SK-N-SH (cell line): ENCODE results near the gene TSTD1. TPM values are rescaled to one million over a fixed set of nuclear protein-coding genes. Genes with fewer than 3 reads are reported as not detected.

ENCODE experiments used
- CTCF ChIA-PET: fragments of 300-600, 350-600 bp; formaldehyde crosslinking; extraction: SDS; loops from one replicate; lab custom pipeline; 2021; lab: Yijun Ruan, JAX
- POLR2A ChIA-PET: fragments of 350-600 bp; sonication (Branson Sonifier 250); formaldehyde crosslinking; extraction: SDS; loops from one replicate; lab custom pipeline; 2020; ENCODE audit warnings: antibody characterized with exemption, inconsistent platforms; lab: Yijun Ruan, JAX
- DNase-seq: peaks from one replicate; pipeline ENCODE4 v3.0.0; 2012
- H2AFZ ChIP-seq: fragments of 200-600 bp; sonication (generic); 2 replicates; pipeline ENCODE4 v1.8.1; 2016; ENCODE audit warnings: antibody characterized with exemption, mild to moderate bottlenecking, low read depth
- H3F3A ChIP-seq: fragments of 200-600 bp; sonication (generic); replicated peaks from 2 replicates; pipeline ENCODE3; 2016; ENCODE audit warnings: antibody characterized with exemption, mild to moderate bottlenecking; ENCODE audit not compliant: insufficient read depth
- H3K27ac ChIP-seq, 2 experiments: fragments of 200-500 bp in 1 of 2; fragments of 200-600 bp in 1 of 2; sonication (Bioruptor generic) in 1 of 2; sonication (generic), shearing (Covaris generic) in 1 of 2; 2 replicates each; pipeline versions ENCODE4 v1.5.1 to v1.6.1; 2014 to 2016; ENCODE audit warnings: low read depth in 2 of 2, inconsistent platforms in 1 of 2, low read length in 1 of 2, mild to moderate bottlenecking in 1 of 2, mixed read lengths in 1 of 2
- H3K27me3 ChIP-seq: fragments of 200-600 bp; sonication (generic), shearing (Covaris generic); 2 replicates; pipeline ENCODE4 v1.6.1; 2016; ENCODE audit warnings: mixed run types; ENCODE audit not compliant: insufficient read depth
- H3K36me3 ChIP-seq, 2 experiments: fragments of 200-500 bp in 1 of 2; fragments of 200-600 bp in 1 of 2; sonication (Bioruptor generic) in 1 of 2; sonication (generic) in 1 of 2; replicated peaks in 1 of 2; 2 replicates each; pipeline versions ENCODE3 to v1.5.1; 2014 to 2016; ENCODE audit warnings: low read length in 1 of 2, mild to moderate bottlenecking in 1 of 2; ENCODE audit not compliant: insufficient read depth in 2 of 2, control insufficient read depth in 1 of 2
- H3K4me1 ChIP-seq, 2 experiments: fragments of 200-500 bp in 1 of 2; fragments of 200-600 bp in 1 of 2; sonication (Bioruptor generic) in 1 of 2; sonication (generic), shearing (Covaris generic) in 1 of 2; 2 replicates each; pipeline versions ENCODE4 v1.5.1 to v1.6.1; 2014 to 2016; ENCODE audit warnings: low read depth in 1 of 2, low read length in 1 of 2, mixed run types in 1 of 2; ENCODE audit not compliant: insufficient read depth in 2 of 2, control insufficient read depth in 1 of 2
- H3K4me2 ChIP-seq: fragments of 200-600 bp; sonication (generic), shearing (Covaris generic); 2 replicates; pipeline ENCODE4 v1.6.1; 2017; ENCODE audit warnings: mixed run types
- H3K4me3 ChIP-seq, 2 experiments: fragments of 200-500 bp in 1 of 2; fragments of 200-600 bp in 1 of 2; sonication (Bioruptor generic) in 1 of 2; sonication (generic), shearing (Covaris generic) in 1 of 2; 2 replicates each; pipeline versions ENCODE4 v1.5.1 to v1.8.1; 2014 to 2016; ENCODE audit warnings: low read depth in 2 of 2, inconsistent platforms in 1 of 2, low read length in 1 of 2, mild to moderate bottlenecking in 1 of 2, mixed read lengths in 1 of 2, moderate library complexity in 1 of 2
- H3K79me2 ChIP-seq: fragments of 200-600 bp; sonication (generic); 2 replicates; pipeline ENCODE4 v1.8.1; 2017; ENCODE audit warnings: mild to moderate bottlenecking; ENCODE audit not compliant: insufficient read depth
- H3K9ac ChIP-seq: fragments of 200-600 bp; sonication (generic); 2 replicates; pipeline ENCODE4 v1.6.1; 2017; ENCODE audit warnings: mixed run types
- H3K9me2 ChIP-seq: fragments of 200-600 bp; sonication (generic); 2 replicates; pipeline ENCODE4 v1.6.1; 2017; ENCODE audit warnings: mixed run types
- H3K9me3 ChIP-seq: fragments of 200-600 bp; sonication (generic); 2 replicates; pipeline ENCODE4 v1.6.1; 2017; ENCODE audit warnings: mixed run types, mild to moderate bottlenecking, moderate library complexity
- H4K20me1 ChIP-seq: fragments of 200-600 bp; sonication (generic); 2 replicates; pipeline ENCODE4 v1.6.1; 2017; ENCODE audit warnings: mild to moderate bottlenecking, mixed run types; ENCODE audit not compliant: insufficient read depth
- CHD2 ChIP-seq: fragments of 150-350 bp; IDR thresholded peaks from 2 replicates; pipeline ENCODE4 v1.6.1; 2018; ENCODE audit warnings: low read length; ENCODE audit not compliant: partially characterized antibody
- ELF1 ChIP-seq: IDR thresholded peaks from 2 replicates; pipeline ENCODE4 v1.4.0; 2012
- EZH2phosphoT487 ChIP-seq: fragments of 200-600 bp; sonication (generic); IDR thresholded peaks from 2 replicates; pipeline ENCODE4 v1.6.1; 2017; ENCODE audit warnings: low read depth, mixed run types, mild to moderate bottlenecking, antibody characterized with exemption, moderate library complexity, borderline replicate concordance
- FOSL2 ChIP-seq: IDR thresholded peaks from 2 replicates; pipeline ENCODE4 v1.4.0; 2012; ENCODE audit warnings: low read depth, mild to moderate bottlenecking, moderate library complexity, borderline replicate concordance
- FOXJ3 ChIP-seq: sonication (generic); formaldehyde crosslinking; IDR thresholded peaks from 2 replicates; pipeline ENCODE4 v1.5.1; 2020; ENCODE audit warnings: mild to moderate bottlenecking, missing genetic modification reagents
- GABPA ChIP-seq: IDR thresholded peaks from 2 replicates; pipeline ENCODE4 v1.4.0; 2012; ENCODE audit warnings: low read depth, mild to moderate bottlenecking
- GATA2 ChIP-seq: sonication (generic); formaldehyde crosslinking; IDR thresholded peaks from 2 replicates; pipeline ENCODE4 v1.5.0; 2020; ENCODE audit warnings: mild to moderate bottlenecking, missing genetic modification reagents
- IRF3 ChIP-seq: fragments of 150-350 bp; IDR thresholded peaks from 2 replicates; pipeline ENCODE4 v1.6.1; 2016; ENCODE audit warnings: mild to moderate bottlenecking, low read depth, low read length
- MXI1 ChIP-seq: IDR thresholded peaks from 2 replicates; pipeline ENCODE4 v1.6.1; 2012; ENCODE audit warnings: mild to moderate bottlenecking, low read depth, low read length, improper control_type of control experiment
- NRF1 ChIP-seq: IDR thresholded peaks from 2 replicates; pipeline ENCODE4 v1.6.1; 2012; ENCODE audit warnings: low read depth, mild to moderate bottlenecking, low read length
- RFX5 ChIP-seq: IDR thresholded peaks from 2 replicates; pipeline ENCODE4 v1.6.1; 2012; ENCODE audit warnings: mild to moderate bottlenecking, improper control_type of control experiment, low read length
- RXRA ChIP-seq: IDR thresholded peaks from 2 replicates; pipeline ENCODE4 v1.4.0; 2012; ENCODE audit warnings: low read depth, mild to moderate bottlenecking, borderline replicate concordance
- TAF1 ChIP-seq: IDR thresholded peaks from 2 replicates; pipeline ENCODE4 v1.6.1; 2012; ENCODE audit warnings: low read depth, mild to moderate bottlenecking, low read length, moderate library complexity, borderline replicate concordance
- TCF12 ChIP-seq: IDR thresholded peaks from 2 replicates; pipeline ENCODE4 v1.4.0; 2012
- WGBS: methylation state at CpG from one replicate; pipeline ENCODE4 v1.1.6; 2017; ENCODE audit warnings: low lambda C conversion rate; 5-methylcytosine and 5-hydroxymethylcytosine counted together
- polyA plus RNA-seq, 3 experiments: library from polyadenylated mRNA; depleted of rRNA; stranded (reverse); fragments of >200 nt; gene quantifications; 2 replicates each; pipeline ENCODE4 v1.2.3, GENCODE V29; 2012
- TF ChIP-seq, protein P1 (sequence below): IDR thresholded peaks from 2 replicates; pipeline ENCODE4 v1.6.1; 2012; ENCODE audit warnings: mild to moderate bottlenecking, low read depth, low read length, moderate library complexity
- TF ChIP-seq, protein P2 (sequence below): fragments of 150-350 bp; IDR thresholded peaks from 2 replicates; pipeline ENCODE4 v1.6.1; 2017; ENCODE audit warnings: antibody characterized with exemption, low read length, low read depth, borderline replicate concordance

The TSTD1 gene
- polyA plus RNA-seq, 1 of the 3 experiments (the other 2 are of a cell fraction), result 93.9 TPM

GRCh38 chr1:161059293-161059692, 20.5 kb upstream of the TSTD1 start:
- Histone ChIP-seq H3K9ac (no peak overlapping the region), H3K79me2 (no peaks in the 10 kb centered on the region), H3K9me2 (no peaks in the 10 kb centered on the region), H3K27ac (no peak overlapping the region), H3K9me3 (no peaks in the 10 kb centered on the region), H3K4me2 (no peak overlapping the region), H3K4me3 (no peak overlapping the region), H3F3A (no peaks in the 10 kb centered on the region), H3K27me3 (peaks cover 5% of the 10 kb centered on the region; the same call in 1 of the 2 replicates), H3K4me1 (no peaks in the 10 kb centered on the region), H2AFZ (no peak overlapping the region), H4K20me1 (no peaks in the 10 kb centered on the region), H3K36me3 (no peaks in the 10 kb centered on the region)
- ChIA-PET POLR2A (no interaction called here), CTCF (no interaction called here)
- TF ChIP-seq FOXJ3 (no peak), ELF1 (no peak), TCF12 (no peak), CHD2 (no peak), GATA2 (CRISPR knock-in tag) (no peak), RFX5 (no peak), TAF1 (no peak), IRF3 (no peak), GABPA (no peak), EZH2phosphoT487 (no peak), FOSL2 (no peak), MXI1 (no peak), RXRA (no peak), NRF1 (no peak)
- TF ChIP-seq, protein P1, sequence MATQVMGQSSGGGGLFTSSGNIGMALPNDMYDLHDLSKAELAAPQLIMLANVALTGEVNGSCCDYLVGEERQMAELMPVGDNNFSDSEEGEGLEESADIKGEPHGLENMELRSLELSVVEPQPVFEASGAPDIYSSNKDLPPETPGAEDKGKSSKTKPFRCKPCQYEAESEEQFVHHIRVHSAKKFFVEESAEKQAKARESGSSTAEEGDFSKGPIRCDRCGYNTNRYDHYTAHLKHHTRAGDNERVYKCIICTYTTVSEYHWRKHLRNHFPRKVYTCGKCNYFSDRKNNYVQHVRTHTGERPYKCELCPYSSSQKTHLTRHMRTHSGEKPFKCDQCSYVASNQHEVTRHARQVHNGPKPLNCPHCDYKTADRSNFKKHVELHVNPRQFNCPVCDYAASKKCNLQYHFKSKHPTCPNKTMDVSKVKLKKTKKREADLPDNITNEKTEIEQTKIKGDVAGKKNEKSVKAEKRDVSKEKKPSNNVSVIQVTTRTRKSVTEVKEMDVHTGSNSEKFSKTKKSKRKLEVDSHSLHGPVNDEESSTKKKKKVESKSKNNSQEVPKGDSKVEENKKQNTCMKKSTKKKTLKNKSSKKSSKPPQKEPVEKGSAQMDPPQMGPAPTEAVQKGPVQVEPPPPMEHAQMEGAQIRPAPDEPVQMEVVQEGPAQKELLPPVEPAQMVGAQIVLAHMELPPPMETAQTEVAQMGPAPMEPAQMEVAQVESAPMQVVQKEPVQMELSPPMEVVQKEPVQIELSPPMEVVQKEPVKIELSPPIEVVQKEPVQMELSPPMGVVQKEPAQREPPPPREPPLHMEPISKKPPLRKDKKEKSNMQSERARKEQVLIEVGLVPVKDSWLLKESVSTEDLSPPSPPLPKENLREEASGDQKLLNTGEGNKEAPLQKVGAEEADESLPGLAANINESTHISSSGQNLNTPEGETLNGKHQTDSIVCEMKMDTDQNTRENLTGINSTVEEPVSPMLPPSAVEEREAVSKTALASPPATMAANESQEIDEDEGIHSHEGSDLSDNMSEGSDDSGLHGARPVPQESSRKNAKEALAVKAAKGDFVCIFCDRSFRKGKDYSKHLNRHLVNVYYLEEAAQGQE, result no peak
- TF ChIP-seq, protein P2, sequence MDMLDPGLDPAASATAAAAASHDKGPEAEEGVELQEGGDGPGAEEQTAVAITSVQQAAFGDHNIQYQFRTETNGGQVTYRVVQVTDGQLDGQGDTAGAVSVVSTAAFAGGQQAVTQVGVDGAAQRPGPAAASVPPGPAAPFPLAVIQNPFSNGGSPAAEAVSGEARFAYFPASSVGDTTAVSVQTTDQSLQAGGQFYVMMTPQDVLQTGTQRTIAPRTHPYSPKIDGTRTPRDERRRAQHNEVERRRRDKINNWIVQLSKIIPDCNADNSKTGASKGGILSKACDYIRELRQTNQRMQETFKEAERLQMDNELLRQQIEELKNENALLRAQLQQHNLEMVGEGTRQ, result no peak
- no peak for DNase-seq
- WGBS, result 53% methylated on average over 6 of the region's 6 CpGs
